GM18505 (cell line): ENCODE measurements around the gene PAFAH1B1.
"Not testable (repeated sequence)": the region's sequence is repeated elsewhere in the genome, so short reads cannot be mapped to it uniquely, and the experiment has no call there.

Source experiments
- ATAC-seq: cut with Tn5 transposase; IDR thresholded peaks from one replicate; pipeline ENCODE4 v1.9.1; 2021; ENCODE audit not compliant: unreplicated experiment
- POLR2A ChIP-seq: IDR thresholded peaks from 4 replicates; pipeline ENCODE4 v1.6.1; 2011; ENCODE audit warnings: borderline replicate concordance; ENCODE audit not compliant: insufficient read depth, insufficient read length; ENCODE audit errors: extremely low read depth

The PAFAH1B1 gene

DNA sequence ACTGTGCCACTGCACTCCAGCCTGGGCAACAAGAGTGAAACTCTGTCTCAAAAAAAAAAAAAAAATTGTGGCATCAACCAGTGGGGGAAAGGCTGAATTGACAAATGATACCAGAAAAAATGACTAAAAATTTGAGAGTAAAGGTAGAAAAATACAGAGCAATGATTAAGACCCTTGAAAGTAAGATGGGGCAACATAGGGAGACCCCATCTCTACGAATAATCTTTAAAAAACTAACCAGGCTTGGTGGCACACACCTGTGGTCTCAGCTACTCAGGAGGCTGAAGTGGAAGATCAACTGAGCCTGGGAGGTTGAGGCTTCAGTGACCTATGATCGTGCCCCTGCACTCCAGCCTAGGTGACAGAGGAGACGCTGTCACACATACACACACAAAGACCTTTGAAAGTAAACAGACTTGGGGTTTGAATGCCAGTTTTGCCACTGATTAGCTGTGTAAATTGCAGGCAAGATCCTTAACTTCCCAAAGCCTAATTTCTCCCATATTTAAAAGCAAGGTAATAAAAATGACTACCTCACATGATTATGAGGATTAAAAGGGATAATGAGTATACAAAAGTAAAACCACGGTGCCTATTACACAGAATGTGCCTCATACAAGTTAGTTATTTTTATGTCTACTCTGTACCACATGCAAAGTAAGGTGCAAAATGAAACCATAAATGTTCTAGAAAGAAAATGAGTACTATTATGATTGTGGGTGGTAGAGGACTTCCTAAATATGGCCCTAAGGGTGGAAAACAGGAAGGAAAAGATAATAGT, 21.7 kb upstream of the PAFAH1B1 start:
- TF ChIP-seq POLR2A: no peak
- peak; percentile 56 for ATAC-seq

DNA sequence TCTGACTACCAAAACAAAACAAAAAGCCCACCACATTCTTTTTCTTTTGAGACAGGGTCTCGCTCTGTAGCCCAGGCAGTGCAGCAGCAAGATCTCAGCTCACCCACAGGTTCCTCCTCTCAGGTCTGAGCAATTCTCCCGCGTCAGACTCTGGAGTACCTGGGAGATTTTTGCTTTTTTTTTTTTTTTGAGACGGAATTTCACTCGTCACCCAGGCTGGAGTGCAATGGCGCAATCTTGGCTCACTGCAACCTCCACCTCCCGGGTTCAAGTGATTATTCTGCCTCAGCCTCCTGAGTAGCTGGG, 21.2 kb upstream of the PAFAH1B1 start:
- not testable (repeated sequence) for ATAC-seq

DNA sequence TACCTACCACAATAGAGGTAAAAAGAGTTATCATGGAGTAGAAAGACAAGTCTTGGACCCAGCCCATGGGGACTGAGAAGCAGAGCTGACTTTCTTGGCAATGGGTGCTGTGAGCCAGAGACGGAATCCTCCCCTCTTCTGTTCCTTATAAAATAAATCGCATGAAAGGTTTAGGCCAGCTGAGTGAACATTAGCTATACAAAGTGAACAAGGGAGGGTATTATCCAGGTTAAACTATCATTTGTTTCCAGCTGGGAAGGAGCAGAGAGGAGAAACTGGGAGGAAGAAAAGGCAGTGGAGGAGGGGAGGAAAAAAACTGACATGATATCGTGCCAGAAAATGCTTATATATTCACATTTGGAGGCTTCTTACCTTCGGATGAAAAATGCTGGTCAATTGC, 13.3 kb upstream of the PAFAH1B1 start:
- no peak for TF ChIP-seq POLR2A
- ATAC-seq: no peak

DNA sequence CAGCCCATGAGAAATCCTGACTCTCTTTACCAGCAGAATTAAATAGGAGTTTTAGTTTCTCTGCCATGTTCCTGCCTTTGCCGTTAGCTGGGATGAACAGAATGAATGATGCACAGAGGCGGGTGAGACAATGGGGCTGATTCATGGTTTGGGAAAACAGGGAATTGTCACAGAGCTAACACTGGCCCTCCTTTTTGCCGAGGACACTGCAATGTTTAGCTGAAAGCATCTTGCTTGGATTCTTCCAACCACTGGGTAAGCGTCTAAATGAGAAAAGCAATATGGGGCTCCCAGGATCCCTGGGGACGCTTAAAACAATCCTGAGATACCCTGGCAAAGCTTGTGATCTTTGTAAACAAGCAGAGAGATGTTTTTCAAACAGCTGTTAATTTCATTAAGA, 12.8 kb upstream of the PAFAH1B1 start:
- no peak for ATAC-seq
- TF ChIP-seq POLR2A: no peak

DNA sequence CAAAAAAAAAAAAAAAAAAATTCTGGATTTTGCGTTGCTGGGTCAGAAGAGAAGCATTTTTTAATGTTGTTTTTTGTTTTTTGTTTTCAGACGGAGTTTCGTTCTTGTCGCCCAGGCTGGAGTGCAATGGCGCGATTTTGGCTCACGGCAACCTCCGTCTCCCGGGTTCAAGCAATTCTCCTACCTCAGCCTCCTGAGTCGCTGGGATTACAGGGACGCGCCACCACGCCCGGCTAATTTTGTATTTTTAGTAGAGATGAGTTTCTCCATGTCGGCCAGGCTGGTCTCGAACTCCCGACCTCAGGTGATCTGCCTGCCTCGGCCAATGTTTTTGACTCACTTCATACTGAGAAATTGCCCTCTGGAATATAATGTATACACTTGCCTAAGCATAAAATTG, 11.0 kb upstream of the PAFAH1B1 start:
- no peak for TF ChIP-seq POLR2A

DNA sequence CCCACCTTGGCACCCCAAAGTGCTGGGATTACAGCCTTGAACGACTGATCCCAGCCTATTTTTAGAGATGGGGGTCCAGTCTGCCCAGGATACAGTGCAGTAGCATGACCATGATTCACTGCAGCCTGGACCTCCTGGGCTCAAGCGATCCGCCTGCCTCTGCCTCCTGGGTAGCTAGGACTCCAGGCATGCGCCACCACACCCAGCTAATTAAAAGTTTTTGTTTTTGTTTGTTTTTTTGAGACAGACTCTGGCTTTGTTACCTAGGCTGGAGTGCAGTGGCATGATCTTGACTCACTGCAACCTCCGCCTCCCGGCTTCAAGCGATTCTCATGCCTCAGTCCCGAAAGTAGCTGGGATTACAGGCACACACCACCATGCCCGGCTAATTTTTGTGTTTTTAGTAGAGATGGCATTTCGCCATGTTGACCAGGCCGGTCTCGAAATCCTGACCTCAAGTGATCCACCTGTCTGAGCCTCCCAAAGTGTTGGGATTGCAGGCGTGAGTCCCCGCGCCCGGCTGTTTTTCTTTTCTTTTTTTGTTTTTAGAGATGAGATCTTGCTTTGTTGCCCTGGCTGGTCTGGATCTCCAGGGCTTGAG, 2.3 kb upstream of the PAFAH1B1 start:
- ATAC-seq: no peak
- TF ChIP-seq POLR2A: no peak

More for the DNA sequence above, 11.0 kb upstream of the PAFAH1B1 start:
- no peak for ATAC-seq

DNA sequence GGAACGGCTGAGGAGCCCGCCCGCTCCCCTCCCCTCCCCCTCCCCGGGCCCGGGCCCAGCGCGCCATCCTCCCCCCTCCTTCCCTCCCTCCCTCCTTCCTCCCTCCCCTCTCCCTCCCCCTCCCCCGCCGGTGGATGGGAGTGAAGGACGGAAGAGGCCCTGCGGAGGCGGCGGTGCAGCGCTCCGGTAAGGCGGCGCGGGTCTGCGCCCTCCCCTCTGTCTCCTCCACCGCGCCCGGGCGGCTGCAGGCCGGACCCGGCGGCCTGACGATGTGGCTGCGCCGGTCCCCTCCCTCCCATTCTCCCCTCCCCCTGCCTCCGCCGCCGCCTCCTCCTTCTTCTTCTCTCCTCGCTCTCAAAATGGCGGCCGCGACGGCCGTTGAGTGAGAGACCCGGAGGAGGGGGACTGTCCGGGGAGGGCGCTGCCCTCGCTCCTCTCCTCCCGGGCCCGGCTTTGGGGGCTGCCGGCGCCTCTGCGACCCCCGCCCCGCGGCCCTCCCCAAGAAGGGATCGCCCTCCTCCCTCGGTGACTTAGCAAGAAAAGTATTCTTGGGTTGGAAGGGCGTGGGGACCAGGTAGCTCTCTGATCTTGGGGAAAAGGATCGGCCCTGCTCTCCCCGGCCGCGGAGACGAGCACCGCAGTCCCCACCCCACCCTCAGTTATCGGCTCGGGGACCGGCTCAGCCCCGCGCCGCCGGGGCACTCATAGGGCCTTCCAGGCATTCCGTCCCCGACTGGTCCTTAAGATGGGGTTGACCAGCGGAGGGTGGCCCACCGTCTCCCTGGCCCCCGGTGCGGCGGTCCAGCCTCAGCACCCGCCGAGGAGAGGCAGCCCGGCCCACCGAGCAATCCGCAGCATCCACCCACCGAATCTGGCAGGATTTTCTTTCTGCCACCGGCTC, 617 bp downstream of the PAFAH1B1 start:
- peak; percentile 43 for TF ChIP-seq POLR2A

DNA sequence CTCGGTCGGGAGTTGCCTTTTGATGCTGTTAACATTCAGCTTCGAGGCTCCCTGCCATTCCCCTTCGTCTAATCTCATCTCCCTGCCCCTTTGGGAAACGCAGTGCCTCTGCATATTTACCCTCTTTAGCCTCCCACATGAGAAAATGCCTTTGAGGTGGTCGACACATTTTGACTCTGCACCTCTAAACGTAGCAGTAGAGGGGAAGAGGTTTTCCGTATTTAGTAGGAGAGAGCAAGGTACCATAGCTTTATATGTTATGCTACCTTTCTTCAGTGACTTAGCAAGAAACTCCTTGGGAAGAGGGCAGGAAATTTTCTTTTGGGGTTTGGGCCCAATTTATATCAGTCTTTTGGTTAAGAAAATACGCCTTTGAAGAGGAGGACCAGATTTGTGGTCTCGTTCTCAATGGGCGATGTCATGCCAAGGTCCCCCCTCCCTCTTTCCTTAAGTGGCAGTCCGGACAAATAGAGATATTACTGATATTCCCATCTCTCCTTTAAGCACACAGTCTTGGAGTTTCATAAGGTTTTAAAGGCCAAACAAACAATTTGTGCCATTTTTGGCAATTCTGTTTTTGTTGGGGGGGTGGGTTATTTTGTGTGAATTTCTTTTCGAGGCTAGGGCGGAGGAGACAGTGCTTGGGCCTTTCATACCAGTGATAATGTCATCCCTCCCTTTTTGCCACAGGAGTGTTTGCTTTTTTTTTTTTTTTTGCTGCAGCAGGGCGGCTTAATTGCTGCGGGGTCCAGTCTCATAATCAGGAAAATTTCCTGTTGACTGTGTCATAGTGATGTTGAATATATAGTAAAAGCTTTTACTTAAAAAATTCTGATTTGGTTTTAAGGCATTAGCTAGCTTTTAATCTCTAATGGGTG, 1.5 kb downstream of the PAFAH1B1 start:
- no peak for TF ChIP-seq POLR2A
- no peak for ATAC-seq

More for the DNA sequence above, 617 bp downstream of the PAFAH1B1 start:
- peak; percentile 43 for ATAC-seq

DNA sequence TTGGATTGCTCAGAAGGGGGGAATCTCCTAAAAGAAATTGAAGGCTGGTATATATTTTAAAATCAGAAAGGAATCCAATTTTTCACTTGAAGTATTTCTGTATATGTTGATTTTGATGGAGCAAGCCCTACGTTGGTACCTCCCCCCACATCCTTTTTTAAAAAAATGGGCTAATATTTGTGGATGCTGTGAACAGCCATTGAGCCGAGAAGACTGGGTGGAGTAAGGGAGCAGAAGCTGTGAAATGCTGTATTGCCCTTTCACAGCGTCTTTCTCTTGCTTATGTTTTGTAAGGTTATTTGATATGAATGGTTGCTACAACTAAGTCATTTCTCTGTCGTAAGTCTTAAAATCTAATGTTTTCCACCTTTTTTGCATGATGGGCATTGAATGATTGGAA, 2.3 kb downstream of the PAFAH1B1 start:
- ATAC-seq: no peak

DNA sequence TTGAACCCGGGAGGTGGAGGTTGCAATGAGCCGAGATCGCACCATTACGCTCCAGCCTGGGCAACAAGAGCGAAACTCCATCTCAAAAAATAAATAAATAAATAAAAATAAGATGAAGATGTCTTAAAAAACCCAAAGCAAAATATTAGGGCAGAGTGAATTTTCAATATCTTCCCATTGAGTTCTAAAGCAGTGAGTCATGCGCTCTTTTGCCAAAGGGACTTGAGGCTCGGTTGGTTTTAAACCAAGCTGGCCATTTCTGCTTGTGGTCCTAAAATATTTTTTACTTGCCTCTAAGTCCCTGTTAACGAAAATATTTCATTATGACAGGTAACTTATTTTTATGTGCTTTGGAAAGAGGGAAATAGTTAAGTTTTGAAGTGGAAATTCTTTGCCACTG, 4.7 kb downstream of the PAFAH1B1 start:
- ATAC-seq: no peak
- no peak for TF ChIP-seq POLR2A

More for the DNA sequence above, 2.3 kb downstream of the PAFAH1B1 start:
- no peak for TF ChIP-seq POLR2A

DNA sequence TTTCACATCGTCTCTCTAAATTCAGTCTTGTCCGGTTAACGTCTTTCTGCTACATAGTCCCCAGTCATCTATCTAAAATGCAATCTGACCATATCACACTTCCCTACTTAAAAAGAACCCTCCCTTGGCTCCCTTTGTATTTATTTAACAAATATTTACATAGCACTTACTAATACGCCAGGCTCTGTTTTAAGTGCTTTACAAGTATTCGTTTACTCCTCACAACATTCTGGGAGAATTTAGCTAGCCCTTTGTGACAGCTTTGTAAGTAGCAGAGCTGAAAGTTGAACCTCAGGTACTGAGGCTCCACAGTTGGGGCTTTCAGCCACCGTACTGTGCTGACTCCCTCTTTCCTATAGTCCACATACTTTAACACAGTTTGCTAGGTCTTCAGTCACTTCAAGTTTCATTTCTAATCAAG, 9.2 kb downstream of the PAFAH1B1 start:
- ATAC-seq: no peak
- TF ChIP-seq POLR2A: no peak

DNA sequence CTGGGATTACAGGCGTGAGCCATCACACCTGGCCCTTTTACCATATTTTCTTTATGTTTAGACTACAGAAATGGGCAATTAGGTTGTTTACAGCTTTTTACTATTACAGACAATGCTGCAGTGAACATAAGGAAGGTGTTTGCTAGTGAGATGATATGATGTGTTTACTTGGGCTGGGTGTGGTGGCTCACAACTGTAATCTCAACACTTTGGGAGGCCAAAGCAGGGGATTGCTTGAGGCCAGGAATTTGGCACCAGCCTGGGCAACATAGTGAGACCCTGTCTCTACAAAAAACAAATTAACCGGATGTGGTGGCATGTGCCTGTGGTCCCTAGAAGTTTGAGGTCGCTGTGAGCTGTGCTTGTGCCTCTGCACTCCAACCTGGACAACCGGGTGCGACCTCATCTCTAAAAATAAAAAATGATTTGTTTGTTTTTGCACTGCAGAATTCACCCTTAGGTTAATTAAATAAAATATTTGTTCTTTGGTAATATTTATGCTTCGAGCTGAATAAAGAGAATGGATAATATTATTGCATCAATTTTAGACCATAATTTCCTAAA, 15.0 kb downstream of the PAFAH1B1 start:
- TF ChIP-seq POLR2A: no peak
- no peak for ATAC-seq
